Panc1 (cell line): ENCODE data around the gene TAOK1. TPM values are rescaled to one million over a fixed set of nuclear protein-coding genes. Genes with fewer than 3 reads are reported as not detected.

Source experiments
- ATAC-seq: fragments of 200-7000 bp; cut with Tn5 transposase; 2 replicates; pipeline ENCODE4 v1.9.1; 2020; ENCODE audit warnings: mild to moderate bottlenecking, moderate library complexity
- BruUV-seq: library from RNA; stranded (reverse); fragments of 400-500 nt; replicated peaks from 2 replicates; lab custom pipeline; 2021; lab: Mats Ljungman, UMichigan
- CTCF ChIA-PET: fragments of 300-600 bp; sonication (Branson Sonifier 250); formaldehyde crosslinking; loops from one replicate; lab custom pipeline; 2022; ENCODE audit warnings: antibody characterized with exemption; lab: Charles Lee
- POLR2A ChIA-PET: fragments of 300-600 bp; sonication (Branson Sonifier 250); formaldehyde crosslinking; loops from one replicate; lab custom pipeline; 2022; ENCODE audit warnings: antibody characterized with exemption; lab: Charles Lee
- DNase-seq: peaks from one replicate; pipeline ENCODE4 v3.0.0-alpha.2; 2010; ENCODE audit warnings: low read depth, low spot score
- H3K27ac ChIP-seq: 2 replicates; pipeline ENCODE4 v1.5.1; 2011; ENCODE audit warnings: mild to moderate bottlenecking, low read length, inconsistent platforms
- H3K27me3 ChIP-seq: fragments of 200-500 bp; sonication (Bioruptor generic); 2 replicates; pipeline ENCODE4 v1.6.0; 2014; ENCODE audit warnings: low read length, inconsistent platforms; ENCODE audit not compliant: control insufficient read depth, insufficient read depth
- H3K36me3 ChIP-seq: fragments of 200-500 bp; sonication (Bioruptor generic); 2 replicates; pipeline ENCODE4 v1.5.1; 2014; ENCODE audit warnings: inconsistent platforms, mild to moderate bottlenecking, low read length, moderate library complexity; ENCODE audit not compliant: control insufficient read depth, insufficient read depth
- H3K4me1 ChIP-seq: 2 replicates; pipeline ENCODE4 v1.5.1; 2011; ENCODE audit warnings: inconsistent platforms, mild to moderate bottlenecking, low read length, moderate library complexity; ENCODE audit not compliant: control insufficient read depth, insufficient read depth
- H3K4me3 ChIP-seq, 2 experiments: 2 replicates each; pipeline ENCODE4 v1.5.1; 2011 to 2012; ENCODE audit warnings: low read depth in 2 of 2, low read length in 2 of 2, mild to moderate bottlenecking in 2 of 2, inconsistent platforms in 1 of 2, moderate library complexity in 1 of 2
- H3K9me3 ChIP-seq: fragments of 200-500 bp; sonication (Bioruptor generic); 2 replicates; pipeline ENCODE4 v1.5.1; 2014; ENCODE audit warnings: low read depth, mild to moderate bottlenecking, inconsistent platforms, low read length, moderate library complexity; ENCODE audit not compliant: control insufficient read depth, insufficient read depth
- CTCF ChIP-seq: fragments of 450-650 bp; IDR thresholded peaks from 2 replicates; pipeline ENCODE4 v1.5.1; 2017; ENCODE audit warnings: mild to moderate bottlenecking
- POLR2AphosphoS5 ChIP-seq: IDR thresholded peaks from 2 replicates; pipeline ENCODE4 v1.6.1; 2012; ENCODE audit warnings: mild to moderate bottlenecking, low read depth, low read length, moderate library complexity
- REST ChIP-seq, 2 experiments: IDR thresholded peaks; 2 replicates each; pipeline ENCODE4 v1.6.1; 2011 to 2012; ENCODE audit warnings: low read depth in 2 of 2, control low read depth in 1 of 2, low read length in 1 of 2, mild to moderate bottlenecking in 1 of 2, moderate library complexity in 1 of 2; ENCODE audit not compliant: insufficient read depth in 1 of 2
- SIN3A ChIP-seq: IDR thresholded peaks from 2 replicates; pipeline ENCODE4 v1.6.1; 2012; ENCODE audit warnings: low read depth, mild to moderate bottlenecking, low read length, moderate library complexity, borderline replicate concordance; ENCODE audit not compliant: insufficient read depth
- TCF7L2 ChIP-seq: IDR thresholded peaks from 2 replicates; pipeline ENCODE4 v1.6.1; 2011; ENCODE audit warnings: mild to moderate bottlenecking, low read depth, low read length, inconsistent platforms
- in situ Hi-C: cut with HindIII; loops from 2 replicates; pipeline ENCODE4 v1.10.0; 2016; ENCODE audit warnings: low sequenced_read_pairs, low pct_unique_long_range_greater_than_20kb
- intact Hi-C: fragments of 100-400 bp; cut with micrococcal nuclease; formaldehyde crosslinking; loops from one replicate; pipeline ENCODE4 v1.10.0; 2022; ENCODE audit not compliant: unreplicated experiment
- total RNA-seq: library from RNA; stranded (reverse); gene quantifications from one replicate; pipeline ENCODE4 v1.2.1, GENCODE V29; 2021; ENCODE audit not compliant: unreplicated experiment

TAOK1 gene
- total RNA-seq, 1 experiment from 2014 or later = 111 TPM

- H3K36me3 ChIP-seq = peaks cover 2% of the 10 kb centered on the region; the same call in 1 of the 2 replicates
- CTCF ChIA-PET = no interaction called here
- in situ Hi-C loops = no loop called here
- intact Hi-C loops = no loop called here
- H3K27me3 ChIP-seq = no peaks in the 10 kb centered on the region
- no peak for DNase-seq
- no TSS peak for BruUV-seq
- POLR2A ChIA-PET = no interaction called here
- H3K27ac ChIP-seq = no peak overlapping the region
- no peaks in the 10 kb centered on the region for H3K9me3 ChIP-seq
- TF ChIP-seq CTCF (no peak), POLR2AphosphoS5 (no peak), SIN3A (no peak), TCF7L2 (no peak), REST (IDR thresholded peaks at IDR 0.05; ENCODE audit: insufficient read depth in 1 of 2, low read depth in 2 of 2, low read length in 1 of 2) (no peak)
- H3K4me3 ChIP-seq = no peak overlapping the region
- no peak for ATAC-seq
- no peaks in the 10 kb centered on the region for H3K4me1 ChIP-seq
These were observed 9.5 kb downstream of the TAOK1 start for GRCh38 chr17:29399634-29400033.

GRCh38 chr17:29400818-29401217 lies 10.7 kb downstream of the TAOK1 start:
- no peak overlapping the region for H3K4me3 ChIP-seq
- no peak for DNase-seq
- ChIA-PET CTCF (no interaction called here), POLR2A (no interaction called here)
- no peak overlapping the region for H3K27ac ChIP-seq
- no peaks in the 10 kb centered on the region for H3K4me1 ChIP-seq
- in situ Hi-C loops = no loop called here
- H3K9me3 ChIP-seq = no peaks in the 10 kb centered on the region
- peaks cover 2% of the 10 kb centered on the region; the same call in 1 of the 2 replicates for H3K36me3 ChIP-seq
- no peaks in the 10 kb centered on the region for H3K27me3 ChIP-seq
- no TSS peak for BruUV-seq
- ATAC-seq = no peak
- TF ChIP-seq REST (IDR thresholded peaks at IDR 0.05; ENCODE audit: insufficient read depth in 1 of 2, low read depth in 2 of 2, low read length in 1 of 2) = no peak
- no peak for TF ChIP-seq POLR2AphosphoS5
- TF ChIP-seq TCF7L2 = no peak
- TF ChIP-seq SIN3A = no peak
- TF ChIP-seq CTCF = no peak
- intact Hi-C loops = no loop called here
